Measurements from ENCODE around the gene OAS3. TPM values are rescaled to one million over a fixed set of nuclear protein-coding genes. Genes with fewer than 3 reads are reported as not detected.
"Not testable (repeated sequence)": the region's sequence is repeated elsewhere in the genome, so short reads cannot be mapped to it uniquely, and the experiment has no call there.

The OAS3 gene
- total RNA-seq, 1 donor from 2014 or later: 2.0 TPM

DNA sequence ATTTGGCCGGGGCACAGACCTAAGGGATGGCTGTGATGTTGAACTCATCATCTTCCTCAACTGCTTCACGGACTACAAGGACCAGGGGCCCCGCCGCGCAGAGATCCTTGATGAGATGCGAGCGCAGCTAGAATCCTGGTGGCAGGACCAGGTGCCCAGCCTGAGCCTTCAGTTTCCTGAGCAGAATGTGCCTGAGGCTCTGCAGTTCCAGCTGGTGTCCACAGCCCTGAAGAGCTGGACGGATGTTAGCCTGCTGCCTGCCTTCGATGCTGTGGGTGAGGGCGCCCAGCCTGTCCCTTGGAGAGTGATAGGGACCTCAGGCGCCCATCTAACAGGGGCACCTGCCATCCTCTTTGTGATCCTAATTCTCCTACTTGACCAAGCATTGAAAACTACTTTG is 12.4 kb downstream of the OAS3 start:
- DNase-seq (ENCODE audit: low spot score in 2 of 2): no peak
- no peak for FAIRE-seq

DNA sequence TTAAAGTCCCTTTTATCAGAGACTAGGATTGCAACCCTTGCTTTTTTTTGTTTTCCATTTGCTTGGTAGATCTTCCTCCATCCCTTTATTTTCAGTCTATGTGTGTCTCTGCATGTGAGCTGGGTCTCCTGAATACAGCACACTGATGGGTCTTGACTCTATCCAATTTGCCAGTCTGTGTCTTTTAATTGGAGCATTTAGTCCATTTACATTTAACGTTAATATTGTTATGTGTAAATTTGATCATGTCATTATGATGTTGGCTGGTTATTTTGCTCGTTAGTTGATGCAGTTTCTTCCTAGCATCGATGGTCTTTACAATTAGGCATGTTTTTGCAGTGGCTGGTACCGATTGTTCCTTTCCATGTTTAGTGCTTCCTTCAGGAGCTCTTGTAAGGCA is 18.9 kb downstream of the OAS3 start:
- FAIRE-seq; DNase-seq (ENCODE audit: low spot score in 2 of 2): not testable (repeated sequence)

DNA sequence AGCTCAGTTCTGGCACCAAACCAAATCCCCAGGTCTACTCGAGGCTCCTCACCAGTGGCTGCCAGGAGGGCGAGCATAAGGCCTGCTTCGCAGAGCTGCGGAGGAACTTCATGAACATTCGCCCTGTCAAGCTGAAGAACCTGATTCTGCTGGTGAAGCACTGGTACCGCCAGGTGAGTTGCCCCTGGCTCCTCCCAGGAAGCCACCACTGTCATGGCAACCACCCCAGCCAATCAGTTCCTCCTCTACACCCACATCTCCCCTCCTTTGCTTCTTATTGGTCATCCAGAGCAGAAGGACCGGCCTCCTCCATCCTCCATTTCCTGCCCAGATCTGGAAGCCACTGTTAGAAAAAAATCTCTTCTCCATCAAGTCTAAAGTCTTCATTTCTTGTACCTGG is 22.8 kb downstream of the OAS3 start:
- DNase-seq (ENCODE audit: low spot score in 2 of 2) (no peak), FAIRE-seq (no peak)

DNA sequence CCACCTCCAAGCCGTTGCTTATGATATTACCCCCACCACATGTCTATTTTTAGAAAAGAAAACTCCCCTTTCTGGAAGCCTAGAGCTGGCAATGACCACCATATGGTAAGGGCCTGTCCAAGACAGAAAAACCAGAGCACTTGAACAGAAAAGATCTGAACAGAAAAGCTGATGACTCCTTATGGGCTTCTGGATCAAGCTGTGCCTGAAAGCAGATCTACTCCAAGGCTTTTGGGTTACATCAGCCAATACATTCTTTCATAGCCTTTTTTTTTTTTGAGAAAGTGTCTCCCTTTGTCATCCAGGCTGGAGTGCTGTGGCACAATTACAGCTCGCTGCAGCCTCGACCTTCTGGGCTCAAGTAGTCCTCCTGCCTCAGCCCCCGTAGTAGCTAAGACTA is 23.3 kb downstream of the OAS3 start:
- no peak for DNase-seq (ENCODE audit: low spot score in 2 of 2)
- FAIRE-seq: no peak

DNA sequence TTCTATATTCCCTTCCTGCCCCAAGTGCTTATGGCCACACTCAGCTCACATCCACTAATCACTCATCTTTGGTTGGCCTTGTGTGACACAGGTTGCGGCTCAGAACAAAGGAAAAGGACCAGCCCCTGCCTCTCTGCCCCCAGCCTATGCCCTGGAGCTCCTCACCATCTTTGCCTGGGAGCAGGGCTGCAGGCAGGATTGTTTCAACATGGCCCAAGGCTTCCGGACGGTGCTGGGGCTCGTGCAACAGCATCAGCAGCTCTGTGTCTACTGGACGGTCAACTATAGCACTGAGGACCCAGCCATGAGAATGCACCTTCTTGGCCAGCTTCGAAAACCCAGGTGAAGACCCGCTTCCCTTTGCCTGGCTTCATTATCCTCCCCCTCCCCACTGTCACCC is 24.3 kb downstream of the OAS3 start:
- FAIRE-seq (no peak), DNase-seq (ENCODE audit: low spot score in 2 of 2) (no peak)

DNA sequence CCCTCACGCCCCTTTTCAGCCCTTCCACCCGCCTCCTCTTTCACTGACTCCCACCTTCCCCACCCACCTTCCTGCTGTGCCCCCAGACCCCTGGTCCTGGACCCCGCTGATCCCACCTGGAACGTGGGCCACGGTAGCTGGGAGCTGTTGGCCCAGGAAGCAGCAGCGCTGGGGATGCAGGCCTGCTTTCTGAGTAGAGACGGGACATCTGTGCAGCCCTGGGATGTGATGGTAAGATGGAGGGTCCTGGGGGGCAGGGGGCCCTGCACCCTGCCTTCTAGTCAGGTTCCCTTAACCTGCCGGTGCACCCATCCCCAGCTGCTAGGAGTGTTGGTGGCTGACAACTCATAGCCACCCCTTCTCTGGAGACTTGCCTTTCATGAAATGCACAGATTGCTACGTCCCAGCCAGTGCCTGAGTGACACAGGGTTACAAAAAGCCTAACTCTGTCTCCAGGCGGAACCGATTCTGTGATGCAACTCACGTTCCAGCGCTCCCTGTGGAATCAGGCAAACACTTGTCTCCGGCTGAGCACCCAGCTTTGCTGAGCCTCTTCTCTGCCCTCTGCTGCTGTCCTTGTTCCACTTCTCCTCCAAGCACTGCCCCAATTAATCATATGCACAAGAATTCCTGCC is 25.1 kb downstream of the OAS3 start:
- FAIRE-seq (no peak), DNase-seq (ENCODE audit: low spot score in 2 of 2) (no peak)

DNA sequence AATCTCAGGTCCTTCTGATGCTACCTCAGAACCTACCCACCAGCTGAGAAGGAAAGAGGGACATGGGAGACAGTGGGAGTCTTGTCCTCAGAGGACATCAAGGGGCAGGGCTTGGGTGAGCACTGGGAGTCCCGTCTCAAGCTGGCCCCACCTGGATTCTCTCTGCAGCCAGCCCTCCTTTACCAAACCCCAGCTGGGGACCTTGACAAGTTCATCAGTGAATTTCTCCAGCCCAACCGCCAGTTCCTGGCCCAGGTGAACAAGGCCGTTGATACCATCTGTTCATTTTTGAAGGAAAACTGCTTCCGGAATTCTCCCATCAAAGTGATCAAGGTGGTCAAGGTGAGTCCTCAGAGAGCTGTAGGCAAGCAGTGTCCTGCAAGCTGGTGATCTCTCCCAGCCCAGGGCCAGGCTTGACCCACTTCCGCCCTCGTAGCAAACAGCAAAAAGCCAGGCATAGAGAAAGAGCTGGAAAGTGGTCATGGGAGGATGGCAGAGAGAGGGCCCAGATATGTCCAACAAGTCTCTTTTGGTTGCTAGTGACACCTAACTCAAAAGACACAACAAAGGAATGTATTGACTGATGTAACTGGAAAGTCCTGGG is 25.9 kb downstream of the OAS3 start:
- no peak for FAIRE-seq
- DNase-seq (ENCODE audit: low spot score in 2 of 2): no peak

DNA sequence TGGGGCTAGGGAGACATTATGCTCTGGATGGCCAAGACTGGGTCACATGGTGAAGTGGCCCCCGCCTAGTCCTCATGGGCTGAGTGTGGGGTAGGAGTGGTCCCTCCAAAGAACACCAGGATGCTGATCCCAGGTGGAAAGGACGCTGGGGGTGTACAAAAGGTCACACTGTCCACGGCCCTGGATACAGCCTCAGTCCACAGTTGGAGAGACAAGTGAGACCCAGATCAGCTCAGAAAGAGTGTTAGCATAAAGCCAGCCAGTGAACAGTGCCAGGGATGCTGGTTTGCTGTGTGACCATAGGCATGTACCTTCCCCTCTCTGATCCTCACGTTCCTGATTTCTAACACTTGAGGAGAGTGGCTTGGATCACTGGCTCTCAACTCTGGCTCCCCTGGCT is 26.6 kb downstream of the OAS3 start:
- FAIRE-seq (no peak), DNase-seq (ENCODE audit: low spot score in 2 of 2) (no peak)

DNA sequence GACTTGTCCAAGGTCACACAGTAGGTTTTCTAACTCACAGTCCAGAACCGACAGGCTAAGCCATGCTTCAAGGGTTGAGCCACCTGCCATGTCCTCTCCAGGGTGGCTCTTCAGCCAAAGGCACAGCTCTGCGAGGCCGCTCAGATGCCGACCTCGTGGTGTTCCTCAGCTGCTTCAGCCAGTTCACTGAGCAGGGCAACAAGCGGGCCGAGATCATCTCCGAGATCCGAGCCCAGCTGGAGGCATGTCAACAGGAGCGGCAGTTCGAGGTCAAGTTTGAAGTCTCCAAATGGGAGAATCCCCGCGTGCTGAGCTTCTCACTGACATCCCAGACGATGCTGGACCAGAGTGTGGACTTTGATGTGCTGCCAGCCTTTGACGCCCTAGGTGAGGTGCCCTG is 27.4 kb downstream of the OAS3 start:
- DNase-seq (ENCODE audit: low spot score in 2 of 2) (no peak), FAIRE-seq (no peak)

DNA sequence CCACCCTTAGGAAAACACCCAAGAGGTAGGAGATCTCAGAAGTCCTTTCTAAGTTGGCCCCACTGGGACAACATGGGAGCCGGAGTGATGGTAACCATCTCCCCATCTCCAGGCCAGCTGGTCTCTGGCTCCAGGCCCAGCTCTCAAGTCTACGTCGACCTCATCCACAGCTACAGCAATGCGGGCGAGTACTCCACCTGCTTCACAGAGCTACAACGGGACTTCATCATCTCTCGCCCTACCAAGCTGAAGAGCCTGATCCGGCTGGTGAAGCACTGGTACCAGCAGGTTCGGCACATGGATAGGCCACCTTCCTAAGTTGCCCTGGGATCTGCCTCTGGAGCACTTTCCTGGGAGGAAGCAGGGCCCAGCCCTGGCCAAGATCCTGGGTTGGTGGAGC is 29.0 kb downstream of the OAS3 start:
- FAIRE-seq: no peak
- no peak for DNase-seq (ENCODE audit: low spot score in 2 of 2)

DNA sequence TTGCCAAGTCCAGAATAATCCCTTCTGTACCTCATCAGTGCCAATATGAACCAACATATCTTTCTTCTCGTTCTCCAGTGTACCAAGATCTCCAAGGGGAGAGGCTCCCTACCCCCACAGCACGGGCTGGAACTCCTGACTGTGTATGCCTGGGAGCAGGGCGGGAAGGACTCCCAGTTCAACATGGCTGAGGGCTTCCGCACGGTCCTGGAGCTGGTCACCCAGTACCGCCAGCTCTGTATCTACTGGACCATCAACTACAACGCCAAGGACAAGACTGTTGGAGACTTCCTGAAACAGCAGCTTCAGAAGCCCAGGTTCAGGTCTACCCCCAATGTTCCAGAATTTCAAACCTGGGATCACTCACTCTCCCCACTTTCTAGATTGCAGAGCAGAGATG is 29.6 kb downstream of the OAS3 start:
- no peak for DNase-seq (ENCODE audit: low spot score in 2 of 2)
- FAIRE-seq: no peak

DNA sequence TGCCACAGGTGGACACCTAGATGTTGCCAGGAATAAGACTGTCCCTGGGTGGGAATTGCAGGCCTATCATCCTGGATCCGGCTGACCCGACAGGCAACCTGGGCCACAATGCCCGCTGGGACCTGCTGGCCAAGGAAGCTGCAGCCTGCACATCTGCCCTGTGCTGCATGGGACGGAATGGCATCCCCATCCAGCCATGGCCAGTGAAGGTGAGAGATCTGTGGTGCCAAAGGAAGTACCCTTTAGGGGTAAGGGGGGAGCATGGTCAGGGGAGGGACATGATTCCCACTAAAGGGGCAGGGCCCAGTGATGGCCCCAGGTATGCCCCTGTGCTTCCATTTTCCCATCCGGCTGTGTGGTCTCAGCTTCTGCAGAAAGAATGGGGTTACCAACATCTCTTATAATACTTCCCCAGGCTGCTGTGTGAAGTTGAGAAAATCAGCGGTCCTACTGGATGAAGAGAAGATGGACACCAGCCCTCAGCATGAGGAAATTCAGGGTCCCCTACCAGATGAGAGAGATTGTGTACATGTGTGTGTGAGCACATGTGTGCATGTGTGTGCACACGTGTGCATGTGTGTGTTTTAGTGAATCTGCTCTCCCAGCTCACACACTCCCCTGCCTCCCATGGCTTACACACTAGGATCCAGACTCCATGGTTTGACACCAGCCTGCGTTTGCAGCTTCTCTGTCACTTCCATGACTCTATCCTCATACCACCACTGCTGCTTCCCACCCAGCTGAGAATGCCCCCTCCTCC is 31.5 kb downstream of the OAS3 start:
- DNase-seq (ENCODE audit: low spot score in 2 of 2) (no peak), FAIRE-seq (no peak)

DNA sequence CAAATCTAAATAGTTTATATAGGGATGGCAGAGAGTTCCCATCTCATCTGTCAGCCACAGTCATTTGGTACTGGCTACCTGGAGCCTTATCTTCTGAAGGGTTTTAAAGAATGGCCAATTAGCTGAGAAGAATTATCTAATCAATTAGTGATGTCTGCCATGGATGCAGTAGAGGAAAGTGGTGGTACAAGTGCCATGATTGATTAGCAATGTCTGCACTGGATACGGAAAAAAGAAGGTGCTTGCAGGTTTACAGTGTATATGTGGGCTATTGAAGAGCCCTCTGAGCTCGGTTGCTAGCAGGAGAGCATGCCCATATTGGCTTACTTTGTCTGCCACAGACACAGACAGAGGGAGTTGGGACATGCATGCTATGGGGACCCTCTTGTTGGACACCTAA is 32.1 kb downstream of the OAS3 start:
- no peak for DNase-seq (ENCODE audit: low spot score in 2 of 2)
- no peak for FAIRE-seq

DNA sequence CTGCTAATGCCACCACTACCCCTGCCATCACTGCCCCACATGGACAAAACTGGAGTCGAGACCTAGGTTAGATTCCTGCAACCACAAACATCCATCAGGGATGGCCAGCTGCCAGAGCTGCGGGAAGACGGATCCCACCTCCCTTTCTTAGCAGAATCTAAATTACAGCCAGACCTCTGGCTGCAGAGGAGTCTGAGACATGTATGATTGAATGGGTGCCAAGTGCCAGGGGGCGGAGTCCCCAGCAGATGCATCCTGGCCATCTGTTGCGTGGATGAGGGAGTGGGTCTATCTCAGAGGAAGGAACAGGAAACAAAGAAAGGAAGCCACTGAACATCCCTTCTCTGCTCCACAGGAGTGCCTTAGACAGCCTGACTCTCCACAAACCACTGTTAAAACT is 33.0 kb downstream of the OAS3 start:
- DNase-seq (ENCODE audit: low spot score in 2 of 2) (no peak), FAIRE-seq (no peak)

DNA sequence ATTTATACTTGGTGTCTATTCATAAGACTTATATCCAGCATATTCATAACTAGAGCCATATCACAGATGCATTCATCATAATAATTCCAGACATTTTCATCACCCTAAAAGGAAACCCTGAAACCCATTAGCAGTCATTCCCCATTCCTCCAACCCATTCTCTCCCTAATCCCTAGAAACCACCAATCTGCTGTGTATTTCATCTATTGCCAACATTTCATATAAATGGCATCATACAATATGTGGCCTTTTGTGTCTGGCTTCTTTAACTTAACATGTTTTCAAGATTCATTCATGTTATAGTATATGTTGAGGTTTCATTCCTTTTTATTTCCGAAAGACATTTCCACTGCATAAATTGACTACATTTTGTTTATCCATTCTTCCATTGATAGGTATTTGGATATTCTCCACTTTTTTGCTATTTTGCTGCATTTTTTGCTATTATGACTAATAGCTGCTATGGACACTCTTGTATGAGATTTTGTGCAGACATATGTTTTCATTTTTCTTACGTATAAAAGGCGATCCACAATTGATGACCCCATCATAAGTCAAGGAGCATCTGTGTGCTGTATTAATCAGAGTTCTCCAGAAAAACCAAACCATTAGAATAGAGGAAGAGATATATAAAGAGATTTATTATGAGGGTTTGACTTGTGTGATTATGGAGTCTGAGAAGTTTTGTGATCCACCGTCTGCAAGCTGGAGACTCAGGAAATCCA is 34.9 kb downstream of the OAS3 start:
- DNase-seq (ENCODE audit: low spot score in 2 of 2) (no peak), FAIRE-seq (no peak)

DNA sequence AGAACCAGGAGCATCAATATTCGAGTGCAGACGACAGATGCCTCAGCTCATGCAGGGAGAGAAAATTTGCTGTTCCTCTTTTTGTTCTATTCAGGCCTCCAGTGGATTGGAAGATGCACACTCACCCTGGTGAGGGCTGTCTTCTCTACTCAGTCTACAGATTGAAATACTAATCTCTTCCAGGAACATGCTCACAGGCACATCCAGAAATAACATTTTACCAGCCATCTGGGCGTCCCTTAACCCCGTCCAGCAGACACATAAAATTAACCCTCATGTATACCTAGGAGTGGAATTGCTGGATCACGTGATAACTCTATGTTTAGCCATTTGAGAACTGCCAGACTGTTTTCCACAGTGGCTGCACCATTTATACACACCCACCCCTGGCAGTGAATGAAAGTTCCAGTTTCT is 35.6 kb downstream of the OAS3 start:
- DNase-seq (ENCODE audit: low spot score in 2 of 2): no peak
- FAIRE-seq: no peak

DNA sequence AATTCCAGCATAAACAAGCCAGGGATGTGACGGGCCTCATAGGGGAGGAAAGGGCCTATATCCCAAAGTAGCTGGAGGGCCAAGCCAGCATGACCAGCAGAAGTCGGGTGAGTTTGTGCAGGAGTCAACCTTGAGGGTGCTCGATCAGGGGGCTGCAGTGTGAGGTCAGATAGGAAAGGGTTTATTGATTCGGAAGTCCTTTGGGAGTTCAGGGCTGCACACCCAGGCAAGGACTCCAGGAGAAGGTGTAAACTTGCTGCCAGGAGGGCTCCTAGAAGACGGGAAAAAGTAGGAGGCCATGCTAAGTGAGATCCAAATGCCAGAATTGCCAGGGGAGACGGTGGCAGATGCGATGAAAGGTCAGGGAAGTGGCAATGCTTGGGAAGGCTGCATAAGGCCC is 36.6 kb downstream of the OAS3 start:
- no peak for DNase-seq (ENCODE audit: low spot score in 2 of 2)

DNA sequence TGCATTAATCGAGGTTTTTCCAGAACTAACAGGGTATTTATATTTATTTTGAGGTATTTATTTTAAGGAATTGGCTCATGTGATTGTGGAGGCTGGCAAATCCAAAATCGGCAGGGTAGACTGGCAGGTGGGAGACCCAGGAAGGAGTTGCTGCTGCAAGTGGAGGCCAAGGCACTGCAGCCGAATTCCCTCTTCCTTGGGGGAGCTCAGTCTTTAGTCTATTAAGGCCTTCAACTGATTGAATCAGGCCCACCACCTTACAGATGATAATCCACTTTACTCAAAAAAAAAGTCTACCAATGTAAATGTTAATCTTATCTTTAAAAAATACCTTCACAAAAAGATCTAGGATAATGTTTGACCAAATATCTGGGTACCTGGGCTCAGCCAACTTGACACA is 38.9 kb downstream of the OAS3 start:
- DNase-seq (ENCODE audit: low spot score in 2 of 2): no peak

More for the DNA sequence above, 36.6 kb downstream of the OAS3 start:
- no peak for FAIRE-seq

DNA sequence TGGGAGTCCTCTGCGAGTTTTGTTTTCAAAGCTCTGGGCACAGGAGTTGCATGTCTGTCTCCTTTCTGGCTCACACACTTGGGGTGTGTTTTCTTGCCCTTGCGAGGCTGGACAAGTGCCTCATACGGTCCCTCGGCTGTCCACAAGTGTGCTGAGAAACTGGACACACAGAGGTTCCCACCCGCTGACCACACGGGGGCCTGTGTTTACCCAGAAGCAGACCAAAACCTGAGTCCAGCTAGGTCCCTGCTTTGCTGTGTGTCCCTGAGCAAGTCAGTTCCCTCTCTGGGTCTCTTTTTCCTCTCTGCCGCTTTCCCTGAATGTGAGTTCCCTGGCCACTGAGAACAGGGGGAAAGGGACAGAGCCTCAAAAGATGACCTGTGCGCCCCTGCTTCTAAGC is 39.4 kb downstream of the OAS3 start:
- no peak for DNase-seq (ENCODE audit: low spot score in 2 of 2)
- no peak for FAIRE-seq

More for the DNA sequence above, 38.9 kb downstream of the OAS3 start:
- FAIRE-seq: no peak

DNA sequence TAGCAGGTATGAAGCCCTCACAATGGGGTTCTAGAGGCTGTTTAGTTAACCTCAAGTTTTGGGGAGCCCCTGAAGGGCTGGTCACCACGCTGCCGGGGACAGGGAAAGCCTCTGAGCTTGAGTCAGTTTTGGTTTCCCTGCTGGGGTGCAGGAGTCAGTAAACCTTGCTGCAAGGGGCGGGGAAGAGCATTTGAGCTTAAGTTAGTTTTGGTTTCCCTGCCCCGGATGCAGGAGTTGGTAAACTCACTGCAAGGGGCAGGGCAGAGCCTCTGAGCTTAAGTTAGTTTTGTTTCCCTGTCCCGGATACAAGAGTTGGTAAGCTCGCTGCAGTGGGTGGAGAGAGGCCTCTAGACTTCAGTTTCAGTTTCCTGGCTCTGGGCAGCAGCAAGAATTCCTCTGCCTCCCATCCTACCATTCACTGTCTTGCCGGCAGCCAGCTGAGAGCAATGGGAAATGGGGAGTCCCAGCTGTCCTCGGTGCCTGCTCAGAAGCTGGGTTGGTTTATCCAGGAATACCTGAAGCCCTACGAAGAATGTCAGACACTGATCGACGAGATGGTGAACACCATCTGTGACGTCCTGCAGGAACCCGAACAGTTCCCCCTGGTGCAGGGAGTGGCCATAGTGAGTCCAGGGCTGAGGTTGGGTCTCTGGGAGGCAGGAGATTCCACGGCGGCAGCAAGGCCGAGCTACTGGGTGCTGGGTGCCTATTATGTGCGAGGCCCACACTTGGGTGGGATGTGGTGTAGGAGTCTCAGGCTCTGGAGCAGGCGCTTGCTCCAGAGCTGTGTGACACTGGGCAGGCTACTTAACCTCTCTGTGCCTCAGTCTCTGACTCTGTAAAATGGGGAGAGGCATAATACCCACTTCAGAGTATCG is 40.1 kb downstream of the OAS3 start, which contains the start of gene OAS2:
TSS of gene OAS2 (plus strand) at position 357 of the 878 bp plus-strand sequence. CDS start at position 447, 90 bp downstream.
- FAIRE-seq: no peak

More for the DNA sequence above, 40.1 kb downstream of the OAS3 start, which contains the start of gene OAS2:
- DNase-seq (ENCODE audit: low spot score in 2 of 2): no peak
